Transverse colon (tissue), 4 donors: ENCODE measurements around the gene CSNK1E.

Experiments used
- CTCF ChIP-seq, 5 experiments: fragments of 200-600 bp in 3 of 5; fragments of 450-650 bp in 2 of 5; sonication (generic) in 3 of 5; IDR thresholded peaks; 1 replicate in 2 of 5; 2 replicates in 3 of 5; pipeline ENCODE4 v1.5.1; 2016 to 2017; ENCODE audit warnings: antibody characterized with exemption in 5 of 5, inconsistent platforms in 3 of 5, mild to moderate bottlenecking in 2 of 5, moderate library complexity in 1 of 5
- EP300 ChIP-seq: sonication (generic); formaldehyde crosslinking; IDR thresholded peaks from one replicate; pipeline ENCODE4 v1.6.1; 2017; ENCODE audit warnings: antibody characterized with exemption, low read depth
- POLR2A ChIP-seq: fragments of 450-650 bp; IDR thresholded peaks from one replicate; pipeline ENCODE4 v1.6.1; 2016; ENCODE audit warnings: antibody characterized with exemption, mild to moderate bottlenecking, moderate library complexity
- POLR2AphosphoS5 ChIP-seq, 3 donors: sonication (generic); formaldehyde crosslinking; IDR thresholded peaks; one replicate each; pipeline ENCODE4 v1.6.1; 2016; ENCODE audit warnings: antibody characterized with exemption in 3 of 3

- TF ChIP-seq CTCF (IDR thresholded peaks at IDR 0.05) (no peak), POLR2A (no peak), POLR2AphosphoS5 (IDR thresholded peaks at IDR 0.05) (no peak), EP300 (no peak)
Observed at GRCh38 chr22:38318792-38319773, 1.9 kb upstream of the CSNK1E start.
